Measurements from ENCODE around the gene SLC44A1.

DNA sequence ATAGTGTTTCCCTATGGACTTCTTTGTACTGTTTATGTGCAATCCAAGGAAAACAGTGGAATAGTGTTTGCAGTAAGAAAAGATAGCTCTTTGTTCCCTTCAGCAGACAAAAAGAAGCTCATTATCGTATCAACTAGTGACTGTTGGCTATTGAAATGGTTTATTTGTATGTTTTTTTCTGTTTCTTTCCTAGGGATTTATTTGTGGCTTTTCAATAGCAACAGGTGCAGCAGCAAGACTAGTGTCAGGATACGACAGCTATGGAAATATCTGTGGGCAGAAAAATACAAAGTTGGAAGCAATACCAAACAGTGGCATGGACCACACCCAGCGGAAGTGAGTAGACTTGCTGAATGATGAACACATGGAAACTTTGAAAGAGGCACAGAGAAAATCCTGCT is 65.1 kb downstream of the SLC44A1 start:
- TF ChIP-seq, protein P1, sequence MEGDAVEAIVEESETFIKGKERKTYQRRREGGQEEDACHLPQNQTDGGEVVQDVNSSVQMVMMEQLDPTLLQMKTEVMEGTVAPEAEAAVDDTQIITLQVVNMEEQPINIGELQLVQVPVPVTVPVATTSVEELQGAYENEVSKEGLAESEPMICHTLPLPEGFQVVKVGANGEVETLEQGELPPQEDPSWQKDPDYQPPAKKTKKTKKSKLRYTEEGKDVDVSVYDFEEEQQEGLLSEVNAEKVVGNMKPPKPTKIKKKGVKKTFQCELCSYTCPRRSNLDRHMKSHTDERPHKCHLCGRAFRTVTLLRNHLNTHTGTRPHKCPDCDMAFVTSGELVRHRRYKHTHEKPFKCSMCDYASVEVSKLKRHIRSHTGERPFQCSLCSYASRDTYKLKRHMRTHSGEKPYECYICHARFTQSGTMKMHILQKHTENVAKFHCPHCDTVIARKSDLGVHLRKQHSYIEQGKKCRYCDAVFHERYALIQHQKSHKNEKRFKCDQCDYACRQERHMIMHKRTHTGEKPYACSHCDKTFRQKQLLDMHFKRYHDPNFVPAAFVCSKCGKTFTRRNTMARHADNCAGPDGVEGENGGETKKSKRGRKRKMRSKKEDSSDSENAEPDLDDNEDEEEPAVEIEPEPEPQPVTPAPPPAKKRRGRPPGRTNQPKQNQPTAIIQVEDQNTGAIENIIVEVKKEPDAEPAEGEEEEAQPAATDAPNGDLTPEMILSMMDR (IDR thresholded peaks at IDR 0.05) = no peak
- no peak for TF ChIP-seq POLR2AphosphoS5 (IDR thresholded peaks at IDR 0.05)
- TF ChIP-seq POLR2A (IDR thresholded peaks at IDR 0.05) = no peak
